Astrocyte (in vitro differentiated cells and primary cell): ENCODE measurements around the gene PITPNB. TPM values are rescaled to one million over a fixed set of nuclear protein-coding genes. Genes with fewer than 3 reads are reported as not detected.

Experiments used
- DNase-seq: peaks from one replicate; pipeline ENCODE4 v3.0.0-alpha.2; 2010; ENCODE audit warnings: low read depth
- FAIRE-seq: peaks from 2 replicates; lab custom pipeline; 2011; peaks lifted over from hg19 to GRCh38; lab: Jason Lieb, UNC
- H2AFZ ChIP-seq: 2 replicates; pipeline ENCODE4 v1.6.0; 2012; ENCODE audit warnings: low read depth, low read length, inconsistent platforms
- H3K27ac ChIP-seq: 2 replicates; pipeline ENCODE4 v1.5.1; 2011; ENCODE audit warnings: low read depth, low read length, inconsistent platforms
- H3K27me3 ChIP-seq: 2 replicates; pipeline ENCODE4 v1.6.0; 2011; ENCODE audit warnings: low read length, inconsistent platforms; ENCODE audit not compliant: insufficient read depth
- H3K36me3 ChIP-seq: 2 replicates; pipeline ENCODE4 v1.5.1; 2011; ENCODE audit warnings: low read length, inconsistent platforms; ENCODE audit not compliant: insufficient read depth
- H3K4me1 ChIP-seq: 2 replicates; pipeline ENCODE4 v1.5.1; 2011; ENCODE audit warnings: low read length, inconsistent platforms; ENCODE audit not compliant: insufficient read depth
- H3K4me2 ChIP-seq: 2 replicates; pipeline ENCODE4 v1.6.0; 2012; ENCODE audit warnings: low read length, inconsistent platforms
- H3K4me3 ChIP-seq: 2 replicates; pipeline ENCODE4 v1.5.1; 2011; ENCODE audit warnings: low read depth, mild to moderate bottlenecking, low read length, inconsistent platforms; ENCODE audit not compliant: insufficient read depth
- H3K79me2 ChIP-seq: 2 replicates; pipeline ENCODE4 v1.6.0; 2012; ENCODE audit warnings: mild to moderate bottlenecking, low read length, inconsistent platforms; ENCODE audit not compliant: insufficient read depth
- H3K9ac ChIP-seq: 2 replicates; pipeline ENCODE4 v1.6.0; 2012; ENCODE audit warnings: mild to moderate bottlenecking, low read length, inconsistent platforms
- H3K9me3 ChIP-seq: 2 replicates; pipeline ENCODE4 v1.5.1; 2012; ENCODE audit warnings: low read depth, mild to moderate bottlenecking, low read length, inconsistent platforms; ENCODE audit not compliant: insufficient read depth
- H4K20me1 ChIP-seq: 2 replicates; pipeline ENCODE4 v1.6.0; 2012; ENCODE audit warnings: low read length, inconsistent platforms; ENCODE audit not compliant: insufficient read depth
- H3K27ac Mint-ChIP-seq: one replicate; pipeline ENCODE4 v1.8.0; 2021; ENCODE audit warnings: mild to moderate bottlenecking, mixed read lengths; ENCODE audit not compliant: unreplicated experiment
- H3K27me3 Mint-ChIP-seq: one replicate; pipeline ENCODE4 v1.8.0; 2021; ENCODE audit warnings: low read depth, mixed read lengths; ENCODE audit not compliant: unreplicated experiment
- H3K36me3 Mint-ChIP-seq: one replicate; pipeline ENCODE4 v1.8.0; 2021; ENCODE audit warnings: low read depth, mixed read lengths; ENCODE audit not compliant: unreplicated experiment
- H3K4me1 Mint-ChIP-seq: one replicate; pipeline ENCODE4 v1.8.0; 2021; ENCODE audit warnings: low read depth, mixed read lengths; ENCODE audit not compliant: unreplicated experiment
- H3K4me3 Mint-ChIP-seq: one replicate; pipeline ENCODE4 v1.8.0; 2021; ENCODE audit warnings: mild to moderate bottlenecking, moderate library complexity, mixed read lengths; ENCODE audit not compliant: unreplicated experiment
- H3K9me3 Mint-ChIP-seq: one replicate; pipeline ENCODE4 v1.8.0; 2021; ENCODE audit warnings: mild to moderate bottlenecking, mixed read lengths; ENCODE audit not compliant: unreplicated experiment
- CTCF ChIP-seq: IDR thresholded peaks from 2 replicates; pipeline ENCODE4 v1.5.1; 2011; ENCODE audit warnings: low read depth, mild to moderate bottlenecking, inconsistent platforms, low read length, moderate library complexity; ENCODE audit not compliant: insufficient read depth
- EZH2 ChIP-seq: IDR thresholded peaks from 2 replicates; pipeline ENCODE4 v1.6.1; 2012; ENCODE audit warnings: mild to moderate bottlenecking, low read length, inconsistent platforms; ENCODE audit not compliant: insufficient read depth
- microRNA-seq: library from miRNA; unstranded; fragments of <30 nt; microRNA quantifications from one replicate; pipeline ENCODE4 v1.2.0, GENCODE V29; 2020
- total RNA-seq: library from RNA; stranded (reverse); gene quantifications from 2 replicates; pipeline ENCODE4 v1.2.1, GENCODE V29; 2021

Gene PITPNB
- total RNA-seq, 1 donor from 2014 or later = 90.6 TPM

- H3K79me2 ChIP-seq = peaks cover 50% of the 10 kb centered on the region
- H3K9ac ChIP-seq = peak overlapping the region; percentile 88
- Mint-ChIP-seq H3K9me3 (no peaks in the 10 kb centered on the region), H3K4me3 (peak overlapping the region; percentile 87), H3K27ac (peak overlapping the region; percentile 82), H3K4me1 (peaks cover 14% of the 10 kb centered on the region), H3K27me3 (peaks cover 9% of the 10 kb centered on the region), H3K36me3 (peaks cover 6% of the 10 kb centered on the region)
- peak overlapping the region; percentile 76 for H3K27ac ChIP-seq
- H3K9me3 ChIP-seq = no peaks in the 10 kb centered on the region
- TF ChIP-seq CTCF (no peak), EZH2 (no peak)
- peak overlapping the region; percentile 98 for H3K4me2 ChIP-seq
- FAIRE-seq (no peak), DNase-seq (no peak)
- peak overlapping the region; percentile 71 for H3K4me3 ChIP-seq
- H3K36me3 ChIP-seq = no peaks in the 10 kb centered on the region
- no peaks in the 10 kb centered on the region for H3K27me3 ChIP-seq
- H2AFZ ChIP-seq = peak overlapping the region; percentile 88
- H4K20me1 ChIP-seq = peaks cover 21% of the 10 kb centered on the region
- H3K4me1 ChIP-seq = peaks cover 20% of the 10 kb centered on the region
These were observed 116.5 kb downstream of the PITPNB start for GRCh38 chr22:27802346-27803073.

Small RNAs within 50 kb of the gene (microRNA-seq; reads per million reads assigned to microRNA genes)
- gene MIR3199-1 (not detected), gene MIR3199-2 (not detected)

Other genes starting within 250 kb of the PITPNB start
- 98.6 and 110 TPM in 2 replicates for gene MN1, start 117.5 kb downstream of the PITPNB start, total RNA-seq